ENCODE measurements around the gene DNAJB9. TPM values are rescaled to one million over a fixed set of nuclear protein-coding genes. Genes with fewer than 3 reads are reported as not detected.

The DNAJB9 gene
- total and polyA plus RNA-seq, 9 of the 15 experiments (the other 6 are each of a cell fraction or from before 2014, with no cell fraction given), result 4.3 to 34.2 (median 9.6) TPM

DNA sequence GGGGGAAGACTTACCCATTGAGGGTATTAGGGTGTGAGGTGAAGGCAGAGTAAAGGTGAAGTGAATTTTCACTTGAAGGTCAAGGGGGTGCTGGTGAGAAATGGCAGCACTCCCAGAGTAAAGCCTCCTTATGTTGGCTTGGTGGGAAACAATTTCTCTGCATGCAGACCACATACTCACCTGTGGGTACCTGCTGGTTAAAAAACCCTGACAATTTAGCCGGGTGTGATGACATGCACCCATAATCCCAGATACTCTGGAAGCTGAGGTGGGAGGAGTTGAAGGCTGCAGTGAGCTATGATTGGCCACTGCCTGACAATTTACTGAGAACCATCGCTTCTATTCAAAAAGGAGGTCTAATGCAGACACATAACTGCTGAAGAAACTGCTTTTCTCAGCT lies 5.5 kb downstream of the DNAJB9 start (continued):
- TF ChIP-seq ATF2 (CRISPR knock-in tag; IDR thresholded peaks at IDR 0.05) (no peak), DNMT1 (IDR thresholded peaks at IDR 0.05) (no peak), NFRKB (IDR thresholded peaks at IDR 0.05; ENCODE audit: low read depth) (no peak), EP400 (IDR thresholded peaks at IDR 0.05) (no peak), POLR2AphosphoS5 (IDR thresholded peaks at IDR 0.05; ENCODE audit: control insufficient read depth, insufficient read depth, low read depth, low read length) (peak; percentile 52; the same call in 1 of the 2 replicates), DACH1 (IDR thresholded peaks at IDR 0.05; ENCODE audit: partially characterized antibody) (no peak), CBFA2T3 (IDR thresholded peaks at IDR 0.05) (no peak), XRCC4 (IDR thresholded peaks at IDR 0.05; ENCODE audit: extremely low read depth, insufficient read depth, insufficient read length) (no peak), ZNF830 (CRISPR knock-in tag; IDR thresholded peaks at IDR 0.05) (no peak), ZNF395 (CRISPR knock-in tag; IDR thresholded peaks at IDR 0.05) (no peak), FOXA1 (IDR thresholded peaks at IDR 0.05; ENCODE audit: borderline replicate concordance) (no peak), POLR2B (IDR thresholded peaks at IDR 0.05; ENCODE audit: low read depth, partially characterized antibody) (peak; percentile 48), HNRNPH1 (optimal IDR thresholded peaks at IDR 0.05; ENCODE audit: low read depth, low read length) (no peak), ZNF449 (CRISPR knock-in tag; IDR thresholded peaks at IDR 0.05) (no peak), ZNF146 (CRISPR knock-in tag; IDR thresholded peaks at IDR 0.05; ENCODE audit: unreplicated experiment) (no peak), AFF4 (CRISPR knock-in tag; IDR thresholded peaks at IDR 0.05) (no peak), CHCHD3 (CRISPR knock-in tag; IDR thresholded peaks at IDR 0.05) (no peak), TCF7L2 (IDR thresholded peaks at IDR 0.05; ENCODE audit: low read depth, low read length) (no peak), ZNF785 (CRISPR knock-in tag; IDR thresholded peaks at IDR 0.05) (no peak), PRPF4 (IDR thresholded peaks at IDR 0.05; ENCODE audit: insufficient read depth, low read depth, low read length, poor library complexity, severe bottlenecking) (no peak)
- TF ChIP-seq, protein P1, sequence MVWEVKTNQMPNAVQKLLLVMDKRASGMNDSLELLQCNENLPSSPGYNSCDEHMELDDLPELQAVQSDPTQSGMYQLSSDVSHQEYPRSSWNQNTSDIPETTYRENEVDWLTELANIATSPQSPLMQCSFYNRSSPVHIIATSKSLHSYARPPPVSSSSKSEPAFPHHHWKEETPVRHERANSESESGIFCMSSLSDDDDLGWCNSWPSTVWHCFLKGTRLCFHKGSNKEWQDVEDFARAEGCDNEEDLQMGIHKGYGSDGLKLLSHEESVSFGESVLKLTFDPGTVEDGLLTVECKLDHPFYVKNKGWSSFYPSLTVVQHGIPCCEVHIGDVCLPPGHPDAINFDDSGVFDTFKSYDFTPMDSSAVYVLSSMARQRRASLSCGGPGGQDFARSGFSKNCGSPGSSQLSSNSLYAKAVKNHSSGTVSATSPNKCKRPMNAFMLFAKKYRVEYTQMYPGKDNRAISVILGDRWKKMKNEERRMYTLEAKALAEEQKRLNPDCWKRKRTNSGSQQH (CRISPR knock-in tag; IDR thresholded peaks at IDR 0.05), result 0 out of 2 replicates have a peak, but pooled peaks have one; percentile 40

Data from K562 (cell line).